ENCODE measurements around the gene ST7. TPM values are rescaled to one million over a fixed set of nuclear protein-coding genes. Genes with fewer than 3 reads are reported as not detected.

ST7 gene
- total and polyA plus RNA-seq, 2 donors (not counting 3 experiments of a cell fraction or from before 2014, with no cell fraction given), result 18.6 to 24.9 TPM

DNA sequence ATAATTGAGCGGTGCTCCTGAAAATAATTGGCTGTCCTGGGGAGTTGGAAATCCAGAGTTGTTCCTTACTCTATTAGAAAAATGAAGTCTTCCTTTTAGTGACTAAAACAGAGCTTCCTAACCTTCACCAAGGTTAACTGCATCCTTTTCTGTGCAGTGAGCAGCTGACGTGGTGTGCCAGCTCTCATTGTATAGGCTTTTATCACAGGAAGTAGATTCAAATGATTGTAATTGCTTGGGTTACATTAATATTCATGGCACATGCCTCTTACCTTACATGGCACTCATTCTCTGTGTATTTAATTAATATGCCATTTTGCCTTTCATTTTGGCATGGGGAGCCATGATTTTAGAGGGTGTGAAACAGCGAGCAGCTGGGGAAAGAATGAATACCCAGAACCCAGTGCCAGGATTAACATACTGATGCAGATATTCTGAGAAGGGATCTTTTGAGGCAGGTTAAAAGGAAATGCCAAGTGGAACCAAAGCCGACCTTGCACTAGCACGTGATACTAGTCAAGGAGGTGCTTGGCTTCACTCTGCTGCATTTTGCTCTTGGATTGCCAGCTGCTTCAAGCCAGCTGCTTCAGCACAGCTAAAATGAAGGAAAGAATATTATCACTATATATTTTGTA lies 115.3 kb downstream of the ST7 start:
- dilution Hi-C loops (cut with MboI; ENCODE audit: extremely low pct_ligation_motif_present, low sequenced_read_pairs) (no loop called here), intact Hi-C loops (cut with micrococcal nuclease) (no loop called here)
- no peaks in the 10 kb centered on the region for H4K20me1 ChIP-seq (replicated peaks; ENCODE audit: control insufficient read depth, extremely low read depth, insufficient read depth, low read length)
- ChIA-PET POLR2A (no interaction called here), CTCF (interaction anchor here (0.7 to 2.2 kb wide), 11 partner anchors 8 to 260 kb away, joined by 3 to 14 read pairs (median 4); no protein-coding TSS in a partner anchor)
- H3K79me2 ChIP-seq (ENCODE audit: control insufficient read depth, insufficient read depth, low read length), result peaks cover 7% of the 10 kb centered on the region
- peaks cover 18% of the 10 kb centered on the region for H3K4me1 ChIP-seq (ENCODE audit: control insufficient read depth, extremely low read depth, insufficient read depth, low read length)
- no TSS peak for BruUV-seq (replicated peaks)
- H3K4me2 ChIP-seq (ENCODE audit: insufficient read depth, low read length), result peak overlapping the region; percentile 30
- no peak overlapping the region for H2AFZ ChIP-seq (ENCODE audit: low read depth, low read length)
- no peaks in the 10 kb centered on the region for H3K36me3 ChIP-seq (ENCODE audit: control insufficient read depth in 2 of 2, extremely low read depth in 1 of 2, insufficient read depth in 2 of 2, low read length in 2 of 2)
- peak; percentile 40 for DNase-seq (ENCODE audit: low read depth, low spot score)
- no peak overlapping the region for H3K9ac ChIP-seq (replicated peaks; ENCODE audit: extremely low read depth, insufficient read depth, low read length)
- no peaks in the 10 kb centered on the region for H3K9me3 ChIP-seq (replicated peaks; ENCODE audit: control insufficient read depth, insufficient read depth, low read length)
- TF ChIP-seq JUN (IDR thresholded peaks at IDR 0.05; ENCODE audit: borderline replicate concordance, insufficient read depth, insufficient read length, low read depth) (no peak), GATA2 (IDR thresholded peaks at IDR 0.05; ENCODE audit: insufficient read depth, insufficient read length, low read depth, low read length) (no peak), POLR2A (IDR thresholded peaks at IDR 0.05; ENCODE audit: low read depth, low read length) (no peak), EZH2 (IDR thresholded peaks at IDR 0.05; ENCODE audit: borderline replicate concordance, low read depth, low read length, severe bottlenecking) (no peak), MYC (IDR thresholded peaks at IDR 0.05; ENCODE audit: low read depth, low read length) (no peak), POLR2AphosphoS5 (IDR thresholded peaks at IDR 0.05; ENCODE audit: insufficient read depth, low read depth, low read length) (no peak), FOS (IDR thresholded peaks at IDR 0.05; ENCODE audit: borderline replicate concordance, insufficient read depth, low read length) (no peak)
- TF ChIP-seq, protein P1, sequence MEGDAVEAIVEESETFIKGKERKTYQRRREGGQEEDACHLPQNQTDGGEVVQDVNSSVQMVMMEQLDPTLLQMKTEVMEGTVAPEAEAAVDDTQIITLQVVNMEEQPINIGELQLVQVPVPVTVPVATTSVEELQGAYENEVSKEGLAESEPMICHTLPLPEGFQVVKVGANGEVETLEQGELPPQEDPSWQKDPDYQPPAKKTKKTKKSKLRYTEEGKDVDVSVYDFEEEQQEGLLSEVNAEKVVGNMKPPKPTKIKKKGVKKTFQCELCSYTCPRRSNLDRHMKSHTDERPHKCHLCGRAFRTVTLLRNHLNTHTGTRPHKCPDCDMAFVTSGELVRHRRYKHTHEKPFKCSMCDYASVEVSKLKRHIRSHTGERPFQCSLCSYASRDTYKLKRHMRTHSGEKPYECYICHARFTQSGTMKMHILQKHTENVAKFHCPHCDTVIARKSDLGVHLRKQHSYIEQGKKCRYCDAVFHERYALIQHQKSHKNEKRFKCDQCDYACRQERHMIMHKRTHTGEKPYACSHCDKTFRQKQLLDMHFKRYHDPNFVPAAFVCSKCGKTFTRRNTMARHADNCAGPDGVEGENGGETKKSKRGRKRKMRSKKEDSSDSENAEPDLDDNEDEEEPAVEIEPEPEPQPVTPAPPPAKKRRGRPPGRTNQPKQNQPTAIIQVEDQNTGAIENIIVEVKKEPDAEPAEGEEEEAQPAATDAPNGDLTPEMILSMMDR (IDR thresholded peaks at IDR 0.05; ENCODE audit: extremely low read depth in 1 of 2, insufficient read depth in 1 of 2, low read depth in 1 of 2, low read length in 2 of 2), result no peak
- TF ChIP-seq, protein P2, sequence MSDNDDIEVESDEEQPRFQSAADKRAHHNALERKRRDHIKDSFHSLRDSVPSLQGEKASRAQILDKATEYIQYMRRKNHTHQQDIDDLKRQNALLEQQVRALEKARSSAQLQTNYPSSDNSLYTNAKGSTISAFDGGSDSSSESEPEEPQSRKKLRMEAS (IDR thresholded peaks at IDR 0.05; ENCODE audit: insufficient read depth, insufficient read length), result no peak
- peak; percentile 47 for FAIRE-seq
- no peaks in the 10 kb centered on the region for H3K9me1 ChIP-seq (replicated peaks; ENCODE audit: control insufficient read depth, extremely low read depth, insufficient read depth, low read length)
- H3K27ac ChIP-seq (ENCODE audit: insufficient read depth, low read depth, low read length), result no peak overlapping the region
- no peaks in the 10 kb centered on the region for H3K27me3 ChIP-seq (ENCODE audit: control insufficient read depth in 2 of 2, insufficient read depth in 2 of 2, low read length in 2 of 2)
- H3K4me3 ChIP-seq (replicated peaks in 1 of 3; ENCODE audit: insufficient read depth in 1 of 3, low read depth in 1 of 3, low read length in 3 of 3), result peak overlapping the region in 1 of 3 experiments; percentile 5

Measured in endothelial cell of umbilical vein (primary cell).